ENCODE data around the gene TANGO6. TPM values are rescaled to one million over a fixed set of nuclear protein-coding genes. Genes with fewer than 3 reads are reported as not detected.

TANGO6 gene
- total RNA-seq, 1 donor from 2014 or later = 10.9 TPM

DNA sequence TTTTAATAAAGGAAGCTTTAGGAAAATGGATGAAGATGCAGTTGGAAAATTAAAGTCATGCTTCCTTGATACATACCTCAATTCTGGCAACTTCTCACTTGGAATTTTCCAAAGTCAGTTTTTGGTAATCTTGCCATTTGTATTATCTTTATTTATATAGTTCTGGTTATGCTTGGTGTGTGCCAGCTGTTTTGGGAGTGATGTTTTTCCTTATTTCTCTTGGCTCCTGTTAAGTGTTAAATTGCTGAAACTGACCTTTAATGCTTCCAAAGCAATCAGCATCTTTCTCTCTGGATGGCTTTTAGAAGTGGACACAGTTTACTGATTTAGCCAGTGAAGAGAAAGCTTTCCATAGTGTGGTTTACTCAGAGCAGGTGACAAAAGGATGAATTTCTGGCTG, 192.0 kb downstream of the TANGO6 start:
- Histone ChIP-seq H3K27me3 (ENCODE audit: control insufficient read depth, insufficient read depth, low read length) (no peaks in the 10 kb centered on the region), H3K4me3 (ENCODE audit: low read depth, low read length) (no peak overlapping the region), H3K36me3 (ENCODE audit: control insufficient read depth, insufficient read depth, low read length) (no peaks in the 10 kb centered on the region)
- no peak for DNase-seq (ENCODE audit: low read depth)
- TF ChIP-seq, protein P1, sequence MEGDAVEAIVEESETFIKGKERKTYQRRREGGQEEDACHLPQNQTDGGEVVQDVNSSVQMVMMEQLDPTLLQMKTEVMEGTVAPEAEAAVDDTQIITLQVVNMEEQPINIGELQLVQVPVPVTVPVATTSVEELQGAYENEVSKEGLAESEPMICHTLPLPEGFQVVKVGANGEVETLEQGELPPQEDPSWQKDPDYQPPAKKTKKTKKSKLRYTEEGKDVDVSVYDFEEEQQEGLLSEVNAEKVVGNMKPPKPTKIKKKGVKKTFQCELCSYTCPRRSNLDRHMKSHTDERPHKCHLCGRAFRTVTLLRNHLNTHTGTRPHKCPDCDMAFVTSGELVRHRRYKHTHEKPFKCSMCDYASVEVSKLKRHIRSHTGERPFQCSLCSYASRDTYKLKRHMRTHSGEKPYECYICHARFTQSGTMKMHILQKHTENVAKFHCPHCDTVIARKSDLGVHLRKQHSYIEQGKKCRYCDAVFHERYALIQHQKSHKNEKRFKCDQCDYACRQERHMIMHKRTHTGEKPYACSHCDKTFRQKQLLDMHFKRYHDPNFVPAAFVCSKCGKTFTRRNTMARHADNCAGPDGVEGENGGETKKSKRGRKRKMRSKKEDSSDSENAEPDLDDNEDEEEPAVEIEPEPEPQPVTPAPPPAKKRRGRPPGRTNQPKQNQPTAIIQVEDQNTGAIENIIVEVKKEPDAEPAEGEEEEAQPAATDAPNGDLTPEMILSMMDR (IDR thresholded peaks at IDR 0.05; ENCODE audit: insufficient read depth, low read length, poor library complexity, severe bottlenecking) = no peak

DNA sequence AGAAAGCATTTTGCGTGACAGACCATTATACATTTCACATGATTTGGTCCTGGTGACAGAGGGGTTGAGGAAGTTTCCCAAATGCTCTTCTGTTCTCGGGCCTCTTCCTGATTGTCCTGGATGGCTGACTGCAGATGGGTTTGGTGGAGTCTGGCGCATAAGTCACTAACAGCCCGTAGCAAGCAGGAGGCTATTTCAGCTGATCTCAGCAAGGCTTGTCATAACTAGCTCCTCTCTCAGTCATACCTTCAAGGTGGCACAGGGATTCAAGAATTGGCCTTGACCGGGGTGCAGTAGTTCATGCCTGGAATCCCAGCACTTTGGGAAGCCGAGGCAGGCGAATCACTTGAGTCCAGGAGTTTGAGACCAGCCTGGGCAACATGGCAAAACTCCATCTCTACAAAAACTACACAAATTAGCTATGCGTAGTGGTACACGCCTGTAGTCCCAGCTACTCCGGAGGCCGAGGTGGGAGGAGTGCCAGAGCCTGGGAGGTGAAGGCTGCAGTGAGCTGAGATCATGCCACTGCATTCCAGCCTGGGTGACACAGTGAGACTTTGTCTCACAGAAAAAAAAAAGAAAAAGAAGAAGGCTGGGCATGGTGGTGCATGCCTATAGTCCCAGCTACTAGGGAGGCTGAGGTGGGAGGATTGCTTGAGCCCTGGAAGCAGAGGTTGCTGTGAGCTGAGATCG, 193.2 kb downstream of the TANGO6 start:
- TF ChIP-seq, protein P1 (IDR thresholded peaks at IDR 0.05; ENCODE audit: insufficient read depth, low read length, poor library complexity, severe bottlenecking) = no peak
- no peaks in the 10 kb centered on the region for H3K27me3 ChIP-seq (ENCODE audit: control insufficient read depth, insufficient read depth, low read length)
- DNase-seq (ENCODE audit: low read depth) = no peak
- no peaks in the 10 kb centered on the region for H3K36me3 ChIP-seq (ENCODE audit: control insufficient read depth, insufficient read depth, low read length)
- H3K4me3 ChIP-seq (ENCODE audit: low read depth, low read length) = no peak overlapping the region

DNA sequence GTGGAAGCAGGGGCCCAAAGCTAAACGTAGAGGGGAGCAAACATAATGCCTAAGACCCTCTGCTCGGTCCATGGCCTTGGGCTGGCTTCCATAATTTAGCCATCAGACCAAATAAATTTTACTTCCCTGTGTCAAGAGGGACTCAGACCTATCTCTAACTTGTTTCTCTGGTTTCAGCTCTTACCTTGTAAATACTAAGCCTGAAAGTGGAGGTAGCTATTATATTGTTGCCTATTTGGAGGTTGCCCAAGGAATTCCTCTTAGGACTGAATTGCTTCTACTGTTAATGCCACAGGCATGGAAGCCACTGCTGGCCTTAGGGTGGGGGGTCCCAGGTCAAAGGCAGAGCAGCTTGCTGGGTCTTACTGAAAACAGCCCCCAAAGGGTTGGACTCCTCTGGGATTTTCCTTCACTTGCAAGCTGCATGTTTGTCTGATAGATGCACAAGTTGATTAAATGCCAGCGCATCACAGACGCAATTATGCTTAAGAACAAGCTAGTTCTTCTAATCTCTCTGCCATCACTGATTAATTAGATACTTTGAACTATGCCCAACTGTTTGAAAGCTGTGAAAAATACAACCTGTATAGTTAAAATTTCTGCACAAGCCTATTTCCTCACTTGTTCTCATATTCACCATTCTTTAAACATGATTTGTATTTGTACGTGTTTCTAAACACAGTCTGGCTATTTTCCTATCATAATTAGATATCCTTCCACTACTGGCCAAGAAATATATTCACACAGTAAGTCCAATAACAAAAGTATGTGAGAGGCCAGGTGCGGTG, 194.2 kb downstream of the TANGO6 start:
- DNase-seq (ENCODE audit: low read depth) = no peak
- TF ChIP-seq, protein P1 (IDR thresholded peaks at IDR 0.05; ENCODE audit: insufficient read depth, low read length, poor library complexity, severe bottlenecking) = no peak
- peaks cover 1% of the 10 kb centered on the region for H3K36me3 ChIP-seq (ENCODE audit: control insufficient read depth, insufficient read depth, low read length)
- H3K4me3 ChIP-seq (ENCODE audit: low read depth, low read length) = no peak overlapping the region
- no peaks in the 10 kb centered on the region for H3K27me3 ChIP-seq (ENCODE audit: control insufficient read depth, insufficient read depth, low read length)

DNA sequence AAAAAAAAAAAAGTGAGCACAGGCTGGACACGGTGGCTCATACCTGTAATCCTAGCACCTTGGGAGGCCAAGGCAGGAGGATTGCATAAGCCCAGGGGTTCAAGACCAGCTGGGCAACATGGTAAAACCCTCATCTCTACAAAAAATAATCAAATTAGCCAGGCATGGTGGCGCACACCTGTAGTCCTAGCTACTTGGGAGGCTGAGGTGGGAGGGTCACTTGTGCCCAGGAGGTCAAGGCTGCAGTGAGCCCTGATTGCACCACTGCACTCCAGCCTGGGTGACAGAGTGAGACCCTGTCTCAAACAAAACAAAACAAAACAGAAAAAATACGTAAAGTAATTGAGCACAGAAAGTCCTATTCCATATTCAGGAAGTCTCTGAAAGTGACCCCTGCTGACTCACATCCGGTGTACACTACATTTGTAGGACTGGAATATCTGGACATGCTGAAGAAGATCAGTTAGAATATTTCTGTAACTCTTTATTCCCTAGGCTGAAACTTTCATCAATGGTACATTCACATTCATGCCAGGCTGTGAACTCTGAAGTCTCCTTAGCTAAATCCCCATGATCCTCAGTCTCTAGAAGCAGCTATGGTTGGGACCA, 196.1 kb downstream of the TANGO6 start:
- peaks cover 1% of the 10 kb centered on the region for H3K36me3 ChIP-seq (ENCODE audit: control insufficient read depth, insufficient read depth, low read length)
- DNase-seq (ENCODE audit: low read depth) = no peak
- no peak overlapping the region for H3K4me3 ChIP-seq (ENCODE audit: low read depth, low read length)
- H3K27me3 ChIP-seq (ENCODE audit: control insufficient read depth, insufficient read depth, low read length) = no peaks in the 10 kb centered on the region
- TF ChIP-seq, protein P1 (IDR thresholded peaks at IDR 0.05; ENCODE audit: insufficient read depth, low read length, poor library complexity, severe bottlenecking) = no peak

DNA sequence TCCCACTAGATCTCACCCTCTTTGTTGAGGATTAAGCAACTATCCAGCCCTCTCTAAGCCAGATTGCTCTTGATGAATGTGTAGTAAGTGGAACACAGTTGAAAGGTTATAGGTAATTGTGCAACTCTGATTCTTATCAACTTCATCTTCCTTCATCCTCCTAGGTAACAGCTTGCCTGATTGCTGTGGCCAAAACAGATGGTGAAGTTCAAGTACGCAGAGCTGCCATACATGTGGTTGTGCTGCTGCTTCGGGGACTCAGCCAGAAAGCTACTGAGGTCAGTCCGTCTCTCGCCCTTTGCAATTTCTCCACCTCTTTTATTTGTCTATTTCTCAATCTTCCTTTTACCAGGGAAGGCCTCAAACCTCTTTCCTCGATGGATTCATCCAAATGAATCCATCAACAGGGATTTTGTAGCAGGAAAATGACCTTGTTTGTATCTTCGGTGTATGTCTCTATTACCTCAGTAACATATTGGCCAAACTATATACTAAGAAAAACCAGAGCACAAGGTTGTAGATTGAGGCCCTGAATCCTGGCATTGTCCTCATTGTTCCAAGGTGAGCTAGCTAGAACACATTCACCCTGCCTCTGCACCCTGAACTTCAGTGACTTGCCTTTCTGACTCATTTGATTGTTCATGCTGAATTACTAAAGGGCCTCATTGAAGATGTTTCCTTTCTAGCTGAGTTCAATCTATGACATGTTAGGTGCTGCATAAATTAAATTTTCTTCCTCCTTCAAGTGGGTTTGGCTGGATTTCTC, 197.0 kb downstream of the TANGO6 start:
- TF ChIP-seq, protein P1 (IDR thresholded peaks at IDR 0.05; ENCODE audit: insufficient read depth, low read length, poor library complexity, severe bottlenecking) = no peak
- Histone ChIP-seq H3K27me3 (ENCODE audit: control insufficient read depth, insufficient read depth, low read length) (no peaks in the 10 kb centered on the region), H3K36me3 (ENCODE audit: control insufficient read depth, insufficient read depth, low read length) (peaks cover 1% of the 10 kb centered on the region), H3K4me3 (ENCODE audit: low read depth, low read length) (no peak overlapping the region)
- DNase-seq (ENCODE audit: low read depth) = no peak
